Measurements from ENCODE around the gene CWC25.

GRCh38 chr17:38762231-38762630 lies 62.9 kb downstream of the CWC25 start:
- no peak for TF ChIP-seq POLR2A (IDR thresholded peaks at IDR 0.05)
- TF ChIP-seq CTCF (IDR thresholded peaks at IDR 0.05): no peak
